GM18502 (cell line): ENCODE data around the gene PHC1.

Experiments
- ATAC-seq: cut with Tn5 transposase; IDR thresholded peaks from one replicate; pipeline ENCODE4 v1.9.1; 2021; ENCODE audit warnings: mild to moderate bottlenecking; ENCODE audit not compliant: unreplicated experiment, poor library complexity

Gene PHC1

DNA sequence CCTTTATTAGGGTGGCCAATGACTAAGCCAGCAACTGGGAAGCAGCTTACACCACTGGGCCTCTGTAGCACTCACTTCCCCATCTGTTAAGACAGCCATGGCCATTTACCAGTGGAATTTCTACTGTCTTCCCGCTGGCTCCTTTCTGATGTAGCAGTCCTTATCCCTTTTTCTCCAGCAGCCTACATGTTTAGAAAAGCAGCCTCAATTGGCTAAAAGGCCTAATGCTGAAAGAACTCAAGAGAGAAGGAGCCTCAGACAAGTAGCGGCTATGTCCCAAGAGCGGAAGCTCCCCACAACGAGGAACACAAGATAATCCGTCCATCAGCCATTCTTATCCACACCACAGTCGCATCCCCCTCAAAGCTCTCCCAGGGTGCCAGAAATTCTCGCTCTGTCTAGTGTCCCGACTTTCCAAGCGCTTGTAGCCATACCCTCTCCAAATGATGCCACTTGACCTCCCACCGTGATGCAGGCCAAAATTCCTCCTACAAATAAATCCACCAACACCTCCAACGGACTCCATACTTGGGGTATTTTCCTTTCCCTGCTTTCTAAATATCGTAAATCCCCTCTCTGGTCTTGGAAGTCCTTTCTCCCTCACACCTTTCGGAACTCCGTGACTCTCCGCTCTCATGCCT is 34.5 kb downstream of the PHC1 start:
- ATAC-seq, result no peak

DNA sequence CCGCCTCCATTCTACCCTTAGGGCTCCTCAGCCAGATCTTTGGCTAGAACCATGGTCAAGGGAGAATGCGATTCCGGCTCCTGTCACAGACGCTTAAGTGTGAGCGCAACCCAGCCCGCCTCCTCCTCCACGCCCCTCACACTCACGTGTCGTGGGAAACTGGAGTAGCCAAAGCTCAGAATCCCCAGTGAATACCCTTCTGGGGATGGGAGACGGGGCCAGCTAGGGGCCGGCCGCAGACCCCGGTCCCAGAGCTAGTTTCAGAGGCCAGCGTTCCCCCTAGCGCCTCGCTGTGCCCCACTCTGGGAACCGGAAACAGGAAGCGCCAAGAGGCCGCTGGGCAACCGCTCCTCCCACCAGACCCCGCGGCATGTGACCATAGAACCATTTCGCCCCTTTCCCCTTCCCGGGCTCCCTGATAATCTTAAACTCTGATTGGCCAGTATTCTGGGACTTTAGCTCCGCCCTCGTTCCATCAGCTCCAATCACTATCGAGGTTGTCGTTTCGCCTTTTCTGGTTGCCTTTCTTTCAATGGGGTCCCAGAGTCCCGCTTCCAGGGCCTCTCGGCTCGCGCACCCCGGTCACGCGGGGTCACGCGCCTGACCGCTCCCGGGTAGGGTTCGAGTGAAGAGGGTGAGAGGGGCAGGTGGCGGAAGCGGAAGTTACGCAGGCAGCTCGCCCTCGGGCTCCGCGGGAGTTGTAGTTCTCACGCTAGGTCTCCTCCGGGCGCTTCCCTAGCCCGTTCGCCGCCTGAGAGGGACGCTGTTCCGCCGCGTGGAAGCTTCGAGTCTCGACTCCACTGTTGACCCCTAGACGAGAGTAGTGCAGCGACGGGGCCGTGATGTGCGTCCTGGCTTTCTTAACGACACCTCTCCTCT is 35.3 kb downstream of the PHC1 start, which contains the start of gene M6PR:
Gene M6PR, minus strand, starts transcription at position 304 of the 879 bp plus-strand sequence. CDS start 3,241 bp downstream, outside the sequence.
- ATAC-seq, result peak; percentile 85

DNA sequence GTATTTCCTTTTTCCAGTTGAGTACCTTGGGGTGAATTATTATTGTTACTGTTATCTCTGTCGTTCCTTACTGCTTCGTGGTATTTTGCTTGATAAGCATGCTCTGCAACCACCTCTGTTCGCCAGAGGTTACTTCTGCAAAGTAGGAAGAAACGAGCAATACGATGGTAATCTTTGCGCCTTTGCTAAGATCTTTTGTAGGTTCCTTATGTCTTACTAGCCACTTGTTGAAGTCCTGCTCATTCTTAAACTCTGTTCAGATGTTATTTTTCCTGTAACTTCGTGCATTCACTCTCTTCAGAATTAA is 35.9 kb downstream of the PHC1 start:
- peak; percentile 18 for ATAC-seq

DNA sequence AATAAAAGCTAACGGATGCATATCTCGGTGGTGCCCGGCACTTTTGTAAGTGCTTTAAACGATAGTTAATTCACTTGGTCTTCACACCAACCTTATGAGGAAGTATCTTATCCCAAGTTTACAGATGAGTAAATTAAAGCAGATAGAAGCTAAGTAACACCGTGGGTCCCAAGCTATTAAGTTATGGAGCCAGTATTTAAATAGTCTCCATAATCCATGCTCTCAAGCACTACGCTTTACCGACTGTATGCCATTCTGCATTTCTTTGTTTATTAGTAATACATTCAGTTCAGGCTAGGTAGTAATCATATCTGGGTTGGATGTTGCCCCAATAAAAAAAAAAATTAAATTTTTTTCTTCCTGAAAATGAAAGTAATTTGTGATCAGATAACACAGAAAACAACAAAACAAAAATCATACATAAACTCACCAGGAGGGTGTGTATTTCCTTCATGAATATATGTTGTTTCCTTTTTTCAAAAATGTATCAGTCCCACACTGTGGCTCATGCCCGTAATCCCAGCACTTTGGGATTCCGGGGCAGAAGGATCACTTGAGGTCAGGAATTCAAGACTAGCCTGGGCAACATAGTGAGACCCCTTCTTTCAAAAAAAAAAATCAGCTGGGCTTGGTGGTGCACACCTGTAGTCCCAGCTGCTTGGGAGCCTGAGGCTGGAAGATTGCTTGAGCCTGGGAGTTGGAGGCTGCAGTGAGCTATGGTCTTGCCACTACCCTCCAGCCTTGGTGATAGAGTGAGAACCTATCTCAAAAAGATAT is 36.6 kb downstream of the PHC1 start:
- no peak for ATAC-seq

DNA sequence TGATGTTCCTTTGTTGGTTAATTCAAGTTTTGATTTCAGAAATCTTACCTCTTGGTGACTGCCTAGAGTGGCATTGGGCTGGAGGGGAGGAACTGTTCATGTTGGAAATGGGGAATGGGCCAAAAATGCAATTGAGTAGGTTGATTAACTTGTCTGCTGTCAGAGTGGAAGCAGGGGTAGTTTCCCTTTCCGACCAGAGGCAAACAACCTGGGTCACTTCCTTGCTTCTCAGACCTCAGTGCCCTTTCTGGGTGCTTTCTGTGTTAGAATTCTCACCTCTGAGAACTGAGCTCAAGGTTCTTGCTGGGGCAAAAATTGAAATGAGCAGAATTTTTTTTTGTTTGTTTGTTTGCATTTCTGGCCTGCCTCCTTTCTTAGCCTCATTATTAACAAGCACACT is 37.4 kb downstream of the PHC1 start:
- ATAC-seq, result no peak

DNA sequence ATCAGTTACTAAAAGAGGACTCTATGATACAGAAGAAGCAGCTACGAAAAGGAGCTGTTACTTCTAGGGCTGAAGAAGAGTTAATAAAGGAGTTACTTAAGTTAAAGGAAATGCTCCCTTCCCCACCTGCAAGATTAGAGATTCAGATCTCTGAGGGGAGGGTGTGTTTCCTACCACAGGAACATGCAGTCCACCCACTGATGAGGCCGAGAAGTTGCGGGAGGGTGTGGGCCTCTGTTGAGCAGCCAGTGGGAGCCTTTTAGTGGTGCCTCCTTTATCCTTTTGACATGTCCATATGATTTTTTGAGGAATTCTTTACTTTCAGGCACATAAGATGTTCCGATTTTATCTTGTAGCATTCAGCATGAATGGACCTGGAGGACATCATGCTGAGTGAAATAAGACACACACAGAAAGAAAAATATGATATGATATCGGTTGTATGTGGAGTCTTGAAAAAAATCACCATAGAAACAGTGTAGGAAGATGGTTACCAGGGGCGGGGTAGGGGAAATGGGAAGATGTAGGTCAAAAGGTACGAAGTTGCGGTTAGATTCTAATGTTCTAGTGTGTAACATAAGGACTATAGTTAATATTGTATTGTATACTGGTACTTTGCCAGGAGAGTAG is 39.6 kb downstream of the PHC1 start:
- ATAC-seq, result no peak

DNA sequence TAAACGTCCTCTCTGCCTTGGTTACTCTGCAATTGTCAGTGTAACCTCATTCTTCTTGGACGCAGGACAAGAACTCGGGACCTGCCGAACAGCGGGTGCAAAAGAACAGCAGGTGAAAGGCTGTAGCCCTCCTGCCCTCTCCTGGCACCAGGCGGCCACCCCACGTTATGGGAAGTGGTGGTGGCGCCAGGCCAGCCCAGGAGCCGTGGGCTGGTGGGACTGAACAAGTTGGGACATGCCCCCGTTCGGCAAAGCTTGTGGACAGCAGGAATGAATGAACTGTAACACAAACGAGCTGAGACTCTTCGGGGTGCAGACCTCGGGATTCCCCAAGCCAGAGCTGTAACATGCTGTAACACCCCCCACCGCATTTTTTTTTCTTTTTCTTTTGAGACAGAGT is 41.8 kb downstream of the PHC1 start:
- ATAC-seq, result no peak

DNA sequence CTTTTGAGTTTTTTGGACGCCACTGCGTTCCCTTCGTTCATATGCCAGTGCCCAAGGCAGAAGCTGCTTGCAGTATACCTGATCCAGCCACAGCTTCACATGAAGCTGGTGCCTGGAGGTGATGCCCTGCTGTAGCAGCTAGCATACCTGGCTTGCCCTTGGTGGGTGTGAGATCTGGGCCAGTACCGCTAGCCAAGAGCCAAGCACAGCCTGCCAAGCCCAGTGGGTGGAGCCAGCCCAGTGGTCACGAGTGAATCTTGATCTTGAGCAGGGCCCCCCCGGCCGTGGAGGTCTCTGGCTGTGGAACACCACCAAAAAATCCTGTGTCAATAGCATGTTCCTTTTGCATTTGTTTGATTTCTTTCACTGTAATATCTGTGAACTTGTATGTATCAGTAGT is 42.5 kb downstream of the PHC1 start:
- no peak for ATAC-seq

DNA sequence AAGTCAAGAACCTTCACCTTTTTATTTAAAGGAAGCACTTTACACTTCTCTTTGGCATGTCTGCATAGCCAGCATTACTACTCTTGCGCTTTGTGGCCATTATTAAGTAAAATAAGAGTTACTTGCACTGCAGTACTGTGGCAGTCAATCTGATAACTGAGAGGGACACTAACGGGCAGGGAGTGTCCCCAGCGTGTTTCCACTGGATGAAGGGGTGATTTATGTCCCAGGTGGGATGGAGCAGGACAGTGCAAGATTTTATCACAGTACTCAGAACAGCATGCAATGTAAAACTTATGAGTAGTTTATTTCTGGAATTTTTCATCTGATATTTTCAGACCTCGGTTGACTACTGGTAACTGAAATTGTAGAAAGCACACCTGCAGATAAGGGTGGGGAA is 43.3 kb downstream of the PHC1 start:
- ATAC-seq, result no peak

DNA sequence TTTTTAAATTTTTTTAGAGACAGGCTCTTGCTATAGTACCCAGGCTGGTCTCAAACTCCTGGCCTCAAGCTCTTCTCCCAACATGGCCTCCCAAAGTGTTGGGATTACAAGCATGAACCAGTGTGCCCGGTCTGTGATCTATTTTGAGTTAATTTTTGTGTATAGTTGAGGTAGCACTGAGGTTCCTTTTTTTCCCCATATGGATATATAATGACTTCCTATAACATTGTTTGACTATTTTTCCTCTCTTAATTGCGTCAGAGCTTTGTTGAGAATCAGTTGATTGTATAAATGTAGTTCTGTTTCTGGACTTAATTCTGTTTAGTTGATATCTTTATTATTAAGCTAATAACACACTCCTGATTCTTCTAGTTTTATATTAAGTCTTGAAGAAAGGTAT is 43.8 kb downstream of the PHC1 start:
- ATAC-seq, result no peak

DNA sequence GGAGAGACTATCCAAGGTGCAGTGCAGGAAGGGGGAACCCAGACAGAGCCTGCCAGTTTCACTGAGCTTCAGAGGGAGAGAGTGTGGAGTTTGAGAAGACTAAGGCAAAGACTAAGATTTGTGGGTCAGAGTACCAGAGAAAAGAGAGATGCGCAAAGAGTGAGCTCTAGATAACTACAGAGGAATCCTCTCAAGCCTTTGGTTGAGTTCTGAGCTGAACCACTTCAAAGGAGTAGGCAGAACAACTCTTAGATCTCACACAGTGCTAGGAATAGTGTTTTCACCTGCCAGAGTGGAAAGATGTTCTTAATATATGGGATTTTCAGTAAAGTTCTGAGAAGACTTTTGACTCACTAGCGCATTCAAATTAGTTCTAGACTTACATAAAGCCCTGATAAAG is 45.9 kb downstream of the PHC1 start:
- ATAC-seq, result no peak

DNA sequence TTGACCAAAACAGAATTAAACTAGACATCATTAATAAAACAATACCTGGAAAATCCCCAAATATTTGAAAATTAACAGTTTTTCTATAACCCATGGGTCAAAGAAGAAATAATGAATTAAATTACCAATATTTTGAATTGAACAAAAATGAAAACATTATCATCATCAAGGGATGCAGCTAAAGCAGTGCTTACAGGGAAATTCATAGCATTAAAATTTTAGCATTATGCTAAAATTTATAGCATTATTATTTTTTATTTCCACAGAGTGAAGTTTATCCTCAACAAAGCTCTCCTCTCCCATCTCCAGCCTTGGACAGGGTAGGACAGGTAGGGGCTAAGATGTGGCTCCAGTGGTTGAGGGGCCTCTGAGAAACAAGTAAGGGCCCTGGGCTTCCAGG is 54.5 kb downstream of the PHC1 start:
- ATAC-seq, result no peak

DNA sequence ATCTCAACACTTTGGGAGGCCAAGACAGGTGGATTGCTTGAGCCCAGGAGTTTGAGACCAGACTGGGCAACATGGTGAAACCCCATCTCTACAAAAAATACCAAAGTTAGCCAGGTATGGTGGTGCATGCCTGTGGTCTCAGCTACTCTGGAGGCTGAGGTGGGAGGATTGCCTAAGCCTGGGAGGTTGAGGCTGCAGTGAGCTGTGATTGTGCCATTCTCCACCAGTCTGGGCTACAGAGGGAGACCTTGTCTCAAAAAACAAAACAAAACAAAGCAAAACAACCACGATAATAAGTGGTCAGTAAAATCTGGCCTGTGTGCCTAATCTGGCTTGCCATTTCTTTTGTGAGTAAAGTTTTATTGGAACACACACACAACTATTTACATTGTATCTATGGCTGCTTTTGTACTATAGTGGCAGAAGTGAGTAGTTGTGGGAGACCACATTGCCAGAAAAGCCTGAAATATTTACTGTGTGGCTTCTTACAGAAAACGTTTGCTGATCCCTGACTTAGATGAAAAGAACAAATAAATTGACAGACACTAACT is 55.6 kb downstream of the PHC1 start:
- no peak for ATAC-seq

DNA sequence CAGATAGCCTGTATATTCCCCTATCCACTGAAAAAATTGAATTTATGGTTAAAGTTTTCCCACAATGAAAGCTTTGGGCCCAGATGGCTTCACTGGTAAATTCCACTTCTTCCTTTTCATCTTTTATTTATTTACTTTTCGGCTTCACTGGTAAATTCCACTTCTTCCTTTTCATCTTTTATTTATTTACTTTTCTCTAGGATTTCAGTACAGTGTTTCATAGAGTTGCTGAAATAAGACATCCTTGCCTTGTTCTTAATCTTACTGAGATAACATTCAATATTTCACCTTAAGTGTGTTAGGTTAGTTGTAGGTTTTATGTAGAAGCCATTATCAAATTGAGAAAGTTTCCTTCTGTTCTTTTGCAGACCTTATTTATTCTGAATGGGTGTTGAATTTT is 56.1 kb downstream of the PHC1 start:
- ATAC-seq, result no peak

DNA sequence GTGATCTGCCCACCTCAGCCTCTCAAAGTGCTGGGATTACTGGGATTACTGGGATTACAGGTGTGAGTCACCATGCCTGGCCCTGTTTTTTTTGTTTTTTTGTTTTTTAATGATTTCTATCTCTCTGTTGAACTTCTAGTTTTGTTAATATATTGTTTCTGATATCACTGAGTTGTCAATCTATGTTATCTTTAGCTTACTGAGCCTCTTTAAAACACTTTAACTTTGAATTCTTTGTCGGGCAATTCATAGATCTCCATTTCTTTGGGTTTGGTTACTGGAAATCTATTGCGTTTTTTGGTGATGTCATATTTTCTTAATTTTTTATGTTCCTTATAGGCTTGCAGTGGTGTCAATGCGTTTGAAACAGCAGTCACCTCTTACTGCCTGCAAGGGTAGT is 65.8 kb downstream of the PHC1 start:
- ATAC-seq, result no peak

DNA sequence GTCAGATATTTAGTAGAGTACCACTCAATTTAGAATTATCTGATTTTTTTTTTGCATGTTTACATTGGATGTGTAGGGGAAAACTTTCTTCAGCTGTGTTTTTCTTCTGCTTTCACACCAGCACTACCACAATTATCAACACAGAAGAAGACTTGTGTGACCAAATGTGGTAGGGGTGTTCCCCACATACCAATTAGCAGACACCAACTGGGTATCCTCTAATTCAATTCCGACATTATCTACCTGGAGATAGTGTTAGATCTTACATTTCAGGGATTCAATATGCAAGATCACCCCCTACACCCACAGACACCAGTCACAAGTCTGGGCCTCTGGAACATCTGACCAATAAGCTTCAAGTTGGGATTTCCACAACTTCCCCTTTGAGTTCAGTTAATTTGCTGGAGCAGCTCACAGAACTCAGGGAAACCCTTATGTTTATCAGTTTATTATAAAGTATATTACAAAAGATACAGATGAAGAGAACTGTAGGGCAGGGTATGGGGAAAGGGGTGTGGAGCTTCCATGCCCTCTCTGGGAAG is 71.0 kb downstream of the PHC1 start:
- no peak for ATAC-seq

DNA sequence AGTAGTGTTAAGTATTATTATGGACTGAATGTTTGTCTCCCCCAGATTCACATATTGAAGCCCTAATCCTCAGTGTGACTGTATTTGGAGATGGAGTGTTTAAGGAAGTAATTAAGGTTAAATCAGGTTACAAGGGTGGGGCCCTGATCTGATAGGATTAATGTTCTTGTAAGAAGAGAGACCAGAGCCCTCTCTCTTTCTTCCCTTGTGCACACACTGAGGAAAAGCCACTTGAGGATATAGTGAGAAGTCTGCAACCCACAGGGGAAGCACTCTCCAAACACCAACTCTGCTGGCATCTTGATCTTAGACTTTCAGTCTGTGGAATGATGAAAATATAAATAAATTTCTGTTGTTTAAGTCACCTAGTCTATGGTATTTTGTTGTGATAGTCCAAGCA is 72.9 kb downstream of the PHC1 start:
- no peak for ATAC-seq

DNA sequence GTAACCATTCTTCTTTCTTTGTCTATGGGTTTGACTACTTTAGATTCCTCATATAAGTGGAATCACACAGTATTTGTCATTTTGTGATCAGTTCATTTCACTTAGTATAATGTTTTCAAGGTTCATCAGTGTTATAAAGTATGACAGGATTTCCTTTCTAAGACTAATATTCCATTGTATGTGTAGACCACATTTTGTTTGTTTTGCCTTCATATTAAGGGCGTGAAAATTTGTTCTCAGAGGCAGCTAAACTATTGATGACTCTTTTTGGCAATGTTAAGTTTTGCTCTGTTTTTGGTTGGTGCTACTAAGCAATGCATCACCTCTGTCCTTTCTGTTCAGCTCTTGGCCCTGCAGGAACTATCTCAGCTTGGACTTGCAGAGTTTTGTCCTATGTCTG is 73.4 kb downstream of the PHC1 start:
- no peak for ATAC-seq

DNA sequence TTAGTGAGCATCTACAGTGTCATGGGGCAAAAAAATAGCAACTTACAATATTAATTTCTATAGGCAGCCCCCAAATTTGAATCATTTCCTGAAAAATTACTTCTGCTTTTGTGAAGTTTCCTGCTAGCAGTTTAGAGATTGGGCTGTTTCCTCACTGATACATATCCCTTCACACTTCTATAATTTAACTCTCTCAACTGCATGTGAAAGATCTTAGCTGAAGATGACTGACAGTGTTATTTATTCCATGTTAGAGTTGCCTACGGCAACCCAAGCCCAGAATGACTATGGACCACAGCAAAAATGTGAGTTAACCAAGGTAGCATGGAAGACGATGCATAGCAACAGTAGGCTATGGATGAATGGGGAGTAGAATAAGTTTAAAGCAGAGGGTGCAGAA is 75.1 kb downstream of the PHC1 start, which contains the start of gene KLRG1:
Gene KLRG1, plus strand, starts transcription at position 134 of the 400 bp plus-strand sequence. Its CDS starts 90 bp downstream, at position 224.
- ATAC-seq, result no peak
